ENCODE data around the gene FDPS.

FDPS gene

GRCh38 chr1:155308493-155309422 is at the start of gene FDPS:
TSS of gene FDPS (plus strand) at chr1:155308866. CDS start at chr1:155309790, 924 bp downstream.
- DNase-seq = peak; percentile 95 to 97

GRCh38 chr1:155260276-155260675 is 48.4 kb upstream of the FDPS start:
- DNase-seq = no peak

GRCh38 chr1:155261493-155261851 is 47.2 kb upstream of the FDPS start:
- DNase-seq = no peak

- DNase-seq = peak; percentile 77
Measured at GRCh38 chr1:155261852-155262673, 46.6 kb upstream of the FDPS start, which contains the start of gene SCAMP3. TSS of gene SCAMP3 (minus strand) at chr1:155262360. CDS start at chr1:155262151, 209 bp downstream.

GRCh38 chr1:155263067-155263466 is 45.6 kb upstream of the FDPS start:
- no peak for DNase-seq

- DNase-seq = no peak
Measured at GRCh38 chr1:155266553-155266952, 42.1 kb upstream of the FDPS start.

GRCh38 chr1:155267373-155267772 is 41.3 kb upstream of the FDPS start:
- no peak for DNase-seq

- no peak for DNase-seq
Measured at GRCh38 chr1:155268630-155269029, 40.0 kb upstream of the FDPS start.

GRCh38 chr1:155269381-155269780 is 39.3 kb upstream of the FDPS start:
- no peak for DNase-seq

- DNase-seq = peak in 1 of 2 experiments; percentile 35
Measured at GRCh38 chr1:155272466-155273342, 36.0 kb upstream of the FDPS start.

GRCh38 chr1:155273343-155274245 is 35.1 kb upstream of the FDPS start, which contains the start of gene CLK2:
TSS of gene CLK2 (minus strand) at chr1:155273504. CDS start at chr1:155270977, 2,527 bp downstream.
- peak; percentile 94 to 95 for DNase-seq

GRCh38 chr1:155277070-155277901 is 31.4 kb upstream of the FDPS start, which contains the start of gene HCN3:
TSS of gene HCN3 (plus strand) at chr1:155277463. CDS start at chr1:155277591, 128 bp downstream.
- DNase-seq = peak; percentile 92 to 93

- peak; percentile 71 to 76 for DNase-seq
Measured at GRCh38 chr1:155277902-155278688, 30.6 kb upstream of the FDPS start.

- DNase-seq = no peak
Measured at GRCh38 chr1:155278689-155279160, 29.9 kb upstream of the FDPS start.

- DNase-seq = no peak
Measured at GRCh38 chr1:155279268-155279667, 29.4 kb upstream of the FDPS start.

- DNase-seq = no peak
Measured at GRCh38 chr1:155282488-155283091, 26.1 kb upstream of the FDPS start.

GRCh38 chr1:155284476-155284875 is 24.2 kb upstream of the FDPS start:
- DNase-seq = no peak

- no peak for DNase-seq
Measured at GRCh38 chr1:155285063-155285462, 23.6 kb upstream of the FDPS start.

GRCh38 chr1:155285631-155286044 is 23.0 kb upstream of the FDPS start:
- no peak for DNase-seq

All from activated CD4-positive, alpha-beta T cell treated with anti-CD3 and anti-CD28 coated beads, Interleukin-2, amount 50 U/mL, for 4 hours (primary cell).